Breast epithelium (tissue), 4 donors: ENCODE results near the gene NECTIN1. TPM values are rescaled to one million over a fixed set of nuclear protein-coding genes. Genes with fewer than 3 reads are reported as not detected.

Source experiments
- DNase-seq, 2 donors: peaks; one replicate each; pipeline ENCODE4 v3.0.0-alpha.2; 2019; ENCODE audit warnings: low spot score in 2 of 2
- H3K27ac ChIP-seq, 2 donors: fragments of 200-600 bp; sonication (generic) in 1 of 2; one replicate each; pipeline ENCODE4 v1.5.1; 2016 to 2019; ENCODE audit warnings: mild to moderate bottlenecking in 1 of 2
- H3K27me3 ChIP-seq, 2 donors: fragments of 200-600 bp; sonication (generic) in 1 of 2; one replicate each; pipeline versions ENCODE4 v1.5.1 to v1.6.0; 2017 to 2019; ENCODE audit warnings: control low read depth in 1 of 2, mild to moderate bottlenecking in 1 of 2
- H3K36me3 ChIP-seq: fragments of 200-600 bp; one replicate; pipeline ENCODE4 v1.5.1; 2019
- H3K4me1 ChIP-seq, 2 donors: fragments of 200-600 bp; sonication (generic); one replicate each; pipeline ENCODE4 v1.5.1; 2016 to 2019; ENCODE audit warnings: control low read depth in 1 of 2
- H3K4me3 ChIP-seq, 3 donors: fragments of 200-600 bp; sonication (generic); 1 replicate in 2 of 3; 2 replicates in 1 of 3; pipeline ENCODE4 v1.5.1; 2016 to 2019; ENCODE audit warnings: mild to moderate bottlenecking in 3 of 3, moderate library complexity in 2 of 3
- H3K9me3 ChIP-seq, 2 donors: fragments of 200-600 bp; sonication (generic) in 1 of 2; one replicate each; pipeline ENCODE4 v1.5.1; 2016 to 2019; ENCODE audit warnings: control low read depth in 1 of 2
- POLR2A ChIP-seq: fragments of 450-650 bp; IDR thresholded peaks from one replicate; pipeline ENCODE4 v1.6.1; 2016; ENCODE audit warnings: antibody characterized with exemption, mild to moderate bottlenecking, moderate library complexity
- POLR2AphosphoS5 ChIP-seq, 3 donors: sonication (generic); formaldehyde crosslinking; IDR thresholded peaks; one replicate each; pipeline ENCODE4 v1.6.1; 2017; ENCODE audit warnings: antibody characterized with exemption in 3 of 3
- intact Hi-C: fragments of 100-400 bp; cut with DNase I; formaldehyde crosslinking; loops from one replicate; pipeline ENCODE4 v1.15.1; 2023; ENCODE audit warnings: low total_unique reads
- total RNA-seq, 3 donors: library from RNA; depleted of rRNA; stranded (reverse); fragments of >200 nt; gene quantifications; one replicate each; pipeline ENCODE4 v1.1.0, GENCODE V29; 2016
- TF ChIP-seq, protein P1 (sequence below), 3 donors: fragments of 450-650 bp; IDR thresholded peaks; one replicate each; pipeline ENCODE4 v1.5.1; 2016 to 2017; ENCODE audit warnings: antibody characterized with exemption in 3 of 3, mild to moderate bottlenecking in 3 of 3, moderate library complexity in 3 of 3

Gene NECTIN1
- total RNA-seq, 3 donors from 2014 or later: 2.6 to 6.6 (median 4.5) TPM

DNA sequence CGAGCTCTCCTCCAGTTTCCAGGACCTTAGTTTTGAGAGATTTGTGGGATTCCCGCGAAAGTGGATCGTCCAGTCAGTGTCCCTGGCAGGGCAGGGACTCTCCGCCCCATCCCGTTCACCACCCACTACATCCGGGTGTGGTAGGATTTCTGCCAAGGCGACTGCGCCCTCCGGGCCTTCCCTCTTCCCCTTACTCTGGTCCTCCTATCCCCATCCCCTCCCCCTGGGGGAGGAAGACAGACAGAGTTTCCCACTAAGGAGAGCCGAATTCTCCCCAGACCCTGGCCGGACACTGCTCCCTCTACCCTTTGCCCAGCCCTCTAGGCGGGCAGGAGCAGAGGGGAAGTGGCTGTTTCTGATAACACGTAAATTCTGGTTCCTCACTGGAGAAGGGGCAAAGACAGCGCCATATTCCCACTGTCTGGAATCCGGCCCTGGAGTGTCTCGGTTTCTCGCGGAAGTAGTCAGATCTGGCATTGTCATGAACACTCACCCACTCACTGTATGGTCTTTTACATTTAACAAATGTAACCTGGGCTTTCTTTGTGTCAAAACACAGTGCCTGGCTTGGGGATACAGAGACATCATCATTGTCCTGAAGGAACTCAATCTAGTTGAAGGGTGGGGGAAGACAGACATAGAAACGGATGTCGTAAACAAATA, 1.1 kb upstream of the NECTIN1 start:
- Histone ChIP-seq H3K27ac (peak overlapping the region; percentile 79 to 96), H3K9me3 (no peaks in the 10 kb centered on the region), H3K27me3 (no peaks in the 10 kb centered on the region), H3K36me3 (no peaks in the 10 kb centered on the region), H3K4me3 (peak overlapping the region; percentile 73 to 82 (median 82)), H3K4me1 (peaks cover 3 to 7% of the 10 kb centered on the region in 2 donors)
- intact Hi-C loops: no loop called here
- peak; percentile 85 to 88 for DNase-seq
- TF ChIP-seq POLR2A: no peak
- peak in 1 of 3 donors; percentile 18 for TF ChIP-seq POLR2AphosphoS5 (IDR thresholded peaks at IDR 0.05)

DNA sequence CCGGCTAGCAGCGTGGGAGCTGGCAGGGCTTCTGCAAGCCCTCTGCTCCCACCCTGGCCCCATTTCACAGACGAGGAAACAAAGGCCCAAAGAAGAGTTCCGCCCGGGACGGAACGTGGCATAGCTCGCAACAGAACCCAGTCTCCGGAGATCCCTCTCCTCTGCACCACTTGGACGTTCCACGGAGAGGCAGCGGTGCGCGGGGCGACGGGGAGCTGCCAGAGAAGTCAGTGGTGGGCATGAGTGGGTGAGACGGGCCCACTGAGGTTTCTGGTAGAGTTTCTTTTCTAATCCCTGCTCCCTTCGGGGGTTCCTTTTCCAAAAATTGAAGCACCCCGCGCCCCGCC, 554 bp upstream of the NECTIN1 start:
- no peaks in the 10 kb centered on the region for H3K9me3 ChIP-seq

DNA sequence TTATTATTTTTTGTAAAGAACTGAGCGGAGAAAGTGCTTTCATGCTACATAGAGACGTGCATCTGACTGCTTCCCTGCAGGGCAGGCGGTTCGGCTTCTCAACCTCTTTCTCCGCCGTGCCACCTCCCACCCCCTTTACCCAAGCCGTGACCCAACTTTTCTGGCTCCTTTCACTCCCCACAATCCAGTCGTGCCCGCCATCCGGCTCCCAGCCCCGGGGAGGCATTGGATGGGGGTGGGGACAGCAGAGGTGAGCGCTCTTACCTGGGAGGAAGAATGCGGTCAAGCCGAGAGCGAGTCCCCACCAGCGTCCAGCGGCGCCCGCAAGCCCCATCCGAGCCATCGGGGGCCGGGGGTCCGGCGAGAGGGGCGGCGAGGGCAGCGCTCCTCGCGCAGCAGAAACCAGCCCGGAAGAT, 781 bp downstream of the NECTIN1 start:
- no peaks in the 10 kb centered on the region for H3K36me3 ChIP-seq
- DNase-seq: no peak
- peak overlapping the region; percentile 73 to 82 (median 82) for H3K4me3 ChIP-seq
- peaks cover 3 to 7% of the 10 kb centered on the region in 2 donors for H3K4me1 ChIP-seq
- H3K27me3 ChIP-seq: no peaks in the 10 kb centered on the region
- TF ChIP-seq, protein P1, sequence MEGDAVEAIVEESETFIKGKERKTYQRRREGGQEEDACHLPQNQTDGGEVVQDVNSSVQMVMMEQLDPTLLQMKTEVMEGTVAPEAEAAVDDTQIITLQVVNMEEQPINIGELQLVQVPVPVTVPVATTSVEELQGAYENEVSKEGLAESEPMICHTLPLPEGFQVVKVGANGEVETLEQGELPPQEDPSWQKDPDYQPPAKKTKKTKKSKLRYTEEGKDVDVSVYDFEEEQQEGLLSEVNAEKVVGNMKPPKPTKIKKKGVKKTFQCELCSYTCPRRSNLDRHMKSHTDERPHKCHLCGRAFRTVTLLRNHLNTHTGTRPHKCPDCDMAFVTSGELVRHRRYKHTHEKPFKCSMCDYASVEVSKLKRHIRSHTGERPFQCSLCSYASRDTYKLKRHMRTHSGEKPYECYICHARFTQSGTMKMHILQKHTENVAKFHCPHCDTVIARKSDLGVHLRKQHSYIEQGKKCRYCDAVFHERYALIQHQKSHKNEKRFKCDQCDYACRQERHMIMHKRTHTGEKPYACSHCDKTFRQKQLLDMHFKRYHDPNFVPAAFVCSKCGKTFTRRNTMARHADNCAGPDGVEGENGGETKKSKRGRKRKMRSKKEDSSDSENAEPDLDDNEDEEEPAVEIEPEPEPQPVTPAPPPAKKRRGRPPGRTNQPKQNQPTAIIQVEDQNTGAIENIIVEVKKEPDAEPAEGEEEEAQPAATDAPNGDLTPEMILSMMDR (IDR thresholded peaks at IDR 0.05): no peak
- TF ChIP-seq POLR2A (no peak), POLR2AphosphoS5 (IDR thresholded peaks at IDR 0.05) (no peak)
- peak overlapping the region; percentile 79 to 96 for H3K27ac ChIP-seq
- intact Hi-C loops: no loop called here
- no peaks in the 10 kb centered on the region for H3K9me3 ChIP-seq

More for the DNA sequence above, 554 bp upstream of the NECTIN1 start:
- no peak for TF ChIP-seq POLR2AphosphoS5 (IDR thresholded peaks at IDR 0.05)
- no peak for TF ChIP-seq POLR2A
- TF ChIP-seq, protein P1 (IDR thresholded peaks at IDR 0.05): no peak
- Histone ChIP-seq H3K4me1 (peaks cover 3 to 7% of the 10 kb centered on the region in 2 donors), H3K36me3 (no peaks in the 10 kb centered on the region), H3K27me3 (no peaks in the 10 kb centered on the region), H3K27ac (peak overlapping the region; percentile 79 to 96), H3K4me3 (peak overlapping the region; percentile 73 to 82 (median 82))
- no peak for DNase-seq
- intact Hi-C loops: no loop called here

DNA sequence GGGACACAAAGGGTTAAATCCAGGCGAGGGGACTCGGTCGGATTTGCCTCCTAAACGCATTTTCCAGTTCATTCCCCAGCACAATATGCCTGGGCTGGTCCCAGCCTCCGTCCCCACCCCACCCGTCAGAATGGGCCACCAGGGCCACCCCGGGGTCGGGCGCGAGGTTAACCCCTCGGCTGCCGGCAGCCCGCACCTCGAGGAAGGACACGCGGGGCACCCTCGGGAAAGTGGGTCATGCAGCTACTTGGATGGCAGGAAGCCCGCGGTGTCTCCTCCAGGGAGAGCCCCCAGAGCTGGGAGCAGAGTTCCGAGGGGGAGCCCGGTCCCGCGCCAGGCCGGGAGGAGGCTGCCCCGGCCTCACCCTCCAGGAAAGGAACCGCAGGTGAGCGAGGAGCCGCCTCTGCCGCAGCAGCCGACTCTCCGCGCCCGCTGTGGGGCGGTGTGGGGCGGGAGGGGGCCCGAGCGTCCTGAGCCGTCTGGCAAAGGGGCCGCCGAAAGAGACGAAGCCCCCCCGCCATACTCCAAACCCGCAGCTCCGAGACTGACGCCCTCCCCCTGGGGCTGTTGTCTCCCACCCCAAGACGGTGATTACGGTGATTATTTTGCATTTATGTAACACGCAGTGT, 1.4 kb downstream of the NECTIN1 start:
- H3K9me3 ChIP-seq: no peaks in the 10 kb centered on the region
- peak overlapping the region; percentile 79 to 96 for H3K27ac ChIP-seq
- TF ChIP-seq, protein P1 (IDR thresholded peaks at IDR 0.05): no peak
- TF ChIP-seq POLR2A (no peak), POLR2AphosphoS5 (IDR thresholded peaks at IDR 0.05) (no peak)
- peaks cover 3 to 7% of the 10 kb centered on the region in 2 donors for H3K4me1 ChIP-seq
- no peaks in the 10 kb centered on the region for H3K36me3 ChIP-seq
- H3K27me3 ChIP-seq: no peaks in the 10 kb centered on the region
- intact Hi-C loops: no loop called here
- DNase-seq: no peak
- peak overlapping the region; percentile 73 to 82 (median 82) for H3K4me3 ChIP-seq

DNA sequence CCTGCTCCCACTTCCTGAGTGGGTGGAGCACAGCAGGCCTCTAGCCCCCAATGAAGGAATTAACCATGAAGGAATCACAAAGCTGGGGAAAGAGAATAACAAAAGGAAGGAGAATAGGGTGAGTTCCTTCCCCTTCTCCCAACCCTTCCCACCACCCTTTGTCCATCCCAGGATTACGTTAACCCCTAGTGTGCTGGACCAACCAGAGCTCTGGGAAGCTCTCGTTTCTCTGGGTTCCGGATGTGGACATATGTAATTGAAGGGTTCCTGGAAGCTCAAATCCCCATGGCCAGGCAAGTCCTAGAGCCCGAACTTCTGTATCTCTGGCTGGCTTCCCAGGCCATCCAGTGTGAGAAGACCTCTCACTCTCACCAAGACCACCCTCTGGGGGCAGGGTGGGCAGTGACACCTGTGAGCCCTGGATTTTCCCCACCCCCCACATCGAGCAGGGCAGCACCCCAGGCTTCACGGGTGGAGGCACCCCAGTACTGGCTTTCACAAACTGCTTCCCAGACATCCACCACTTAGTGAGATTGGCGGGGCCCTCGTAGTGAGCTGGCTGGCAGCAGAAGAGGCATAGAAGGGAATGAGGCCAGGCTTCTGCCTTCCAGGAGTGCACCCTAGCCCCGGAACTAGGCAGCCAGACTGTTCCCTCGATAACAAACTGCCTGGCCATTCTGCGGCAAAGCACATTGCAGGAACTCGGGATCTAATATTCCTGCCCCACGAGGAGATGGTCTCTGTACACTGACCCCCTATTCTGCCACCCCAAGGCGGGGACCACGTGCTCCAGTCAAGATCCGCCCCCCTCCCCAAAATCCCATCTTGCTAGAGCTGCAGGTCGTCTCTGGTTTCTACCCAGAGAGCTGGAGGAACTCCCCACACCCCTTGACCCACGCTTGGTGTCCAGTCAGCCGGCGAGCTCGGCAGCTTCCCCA, 2.1 kb downstream of the NECTIN1 start:
- Histone ChIP-seq H3K9me3 (no peaks in the 10 kb centered on the region), H3K27me3 (no peaks in the 10 kb centered on the region), H3K4me1 (peaks cover 3 to 7% of the 10 kb centered on the region in 2 donors), H3K27ac (peak overlapping the region; percentile 79 to 96), H3K4me3 (peak overlapping the region; percentile 73 to 82 (median 82)), H3K36me3 (no peaks in the 10 kb centered on the region)
- intact Hi-C loops: no loop called here
- DNase-seq: no peak
- TF ChIP-seq, protein P1 (IDR thresholded peaks at IDR 0.05): no peak
- TF ChIP-seq POLR2A: no peak
- no peak for TF ChIP-seq POLR2AphosphoS5 (IDR thresholded peaks at IDR 0.05)
